ENCODE results near the gene PACSIN1.

PACSIN1 gene

GRCh38 chr6:34516391-34517324 lies 50.8 kb downstream of the PACSIN1 start:
- DNase-seq: peak in 1 of 2 experiments; percentile 6

DNA sequence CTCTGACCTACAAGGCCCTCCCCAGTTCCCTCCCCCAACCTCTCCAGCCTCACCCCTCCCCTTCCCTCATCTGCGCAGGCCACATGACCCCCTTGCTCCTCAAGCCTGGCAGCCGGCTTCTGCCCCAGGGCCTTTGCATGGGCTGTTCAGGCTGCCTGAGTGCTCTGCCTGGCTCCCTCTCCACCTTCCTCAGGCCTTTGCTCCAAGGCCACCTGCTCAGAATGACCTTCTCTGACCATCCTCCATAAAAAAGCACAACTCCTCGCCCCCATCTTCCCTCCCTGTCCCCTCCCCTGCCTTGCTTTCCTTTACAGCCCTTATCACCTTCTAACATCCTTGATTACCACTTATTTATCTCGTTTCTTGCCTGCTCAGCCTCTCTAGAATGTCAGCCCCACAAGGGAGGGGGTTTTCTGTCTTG lies 51.6 kb downstream of the PACSIN1 start:
- no peak for DNase-seq

DNA sequence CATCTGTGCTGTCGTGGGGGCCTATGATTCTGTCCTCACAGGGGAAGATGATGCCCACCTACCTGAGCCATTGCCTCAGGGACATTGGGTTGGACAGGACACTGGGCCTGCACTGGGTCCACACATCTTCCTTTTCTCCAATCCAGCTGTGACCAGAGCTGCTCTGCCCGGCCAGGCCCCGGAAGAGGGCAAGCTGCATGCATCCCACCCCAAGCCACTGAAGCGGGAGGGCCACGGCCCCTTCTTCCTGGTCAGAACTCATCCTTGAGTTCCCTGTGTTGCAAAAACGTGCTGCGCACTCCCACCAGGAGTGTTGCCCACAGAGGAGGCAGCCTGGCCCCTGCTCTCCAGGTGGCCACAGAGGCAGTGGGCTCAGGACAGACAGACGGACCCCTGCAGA lies 52.1 kb downstream of the PACSIN1 start:
- no peak for DNase-seq

DNA sequence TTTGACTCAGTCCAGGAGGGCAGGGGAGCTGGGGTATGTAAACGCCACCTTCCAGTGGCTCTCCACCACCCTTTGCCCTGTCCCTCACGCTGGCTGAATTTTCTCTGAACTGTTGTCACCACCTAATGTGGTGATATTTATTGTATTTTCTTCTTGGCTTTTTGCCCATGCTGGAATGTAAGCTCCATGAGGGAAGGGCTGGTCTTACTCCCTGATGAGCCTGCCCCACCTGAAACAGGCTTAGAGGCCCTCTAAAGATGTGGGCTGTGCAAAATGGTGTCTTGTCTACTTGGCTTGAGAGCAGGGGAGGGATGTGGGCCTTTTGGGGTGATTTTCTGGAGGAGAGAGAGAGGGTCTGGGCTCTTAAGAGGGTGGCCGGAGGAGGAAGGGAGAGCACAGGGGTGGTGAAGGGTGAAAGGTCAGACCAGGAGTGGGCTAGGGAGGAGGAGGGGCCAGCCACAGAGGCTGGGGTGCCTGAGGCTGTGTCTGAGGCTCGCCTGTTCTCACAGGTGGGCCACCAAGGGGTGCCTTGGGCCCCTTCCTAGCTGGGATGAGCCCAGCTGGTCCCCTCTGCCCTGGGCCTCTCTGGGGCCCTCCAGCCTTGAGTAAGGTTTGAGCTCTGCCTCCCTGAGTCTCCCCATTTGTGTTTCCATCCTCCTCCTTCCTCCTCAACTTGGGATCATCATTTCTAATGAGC lies 52.9 kb downstream of the PACSIN1 start:
- DNase-seq: no peak

GRCh38 chr6:34519971-34520644 lies 54.2 kb downstream of the PACSIN1 start:
- no peak for DNase-seq

DNA sequence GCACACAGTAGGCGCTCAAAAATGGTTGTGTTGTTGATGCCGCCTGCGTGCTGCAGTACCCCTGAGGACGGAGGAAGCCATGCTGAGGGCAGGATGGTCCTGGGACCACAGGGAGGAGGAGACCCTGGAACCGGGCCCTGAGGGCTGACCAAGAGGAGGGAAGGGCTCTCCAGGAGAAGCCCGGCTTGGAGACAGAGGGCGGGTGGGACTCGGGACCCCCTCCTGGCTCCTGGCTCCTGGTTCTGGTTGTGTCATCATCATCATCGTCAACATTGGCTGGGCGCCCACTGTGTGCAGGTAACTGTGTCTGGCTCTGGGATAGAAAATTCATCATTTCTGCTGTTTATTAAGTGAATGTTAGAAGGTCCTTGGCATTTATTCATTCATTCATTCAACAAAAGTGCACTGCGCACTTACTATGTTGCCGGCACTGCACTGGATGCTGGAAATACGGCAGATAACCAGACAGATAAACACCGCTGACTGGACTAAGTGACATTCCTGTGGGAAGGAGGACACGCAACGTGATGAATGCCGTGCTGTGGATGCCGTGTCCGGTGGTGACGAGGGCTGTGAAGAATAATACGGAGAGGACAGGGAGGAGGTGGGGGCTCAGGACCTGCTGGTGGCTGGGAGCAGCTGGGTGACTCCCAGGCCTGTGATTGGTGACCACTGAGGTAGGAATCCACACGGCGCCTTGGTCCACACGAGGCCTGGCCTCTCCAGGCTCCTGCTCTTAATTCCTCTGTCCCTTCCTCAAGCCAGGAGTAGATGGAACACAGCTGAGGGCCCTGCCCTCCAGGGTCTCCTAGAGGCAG lies 55.0 kb downstream of the PACSIN1 start:
- DNase-seq: no peak

GRCh38 chr6:34521463-34522285 lies 55.8 kb downstream of the PACSIN1 start:
- no peak for DNase-seq

GRCh38 chr6:34522761-34523160 lies 56.9 kb downstream of the PACSIN1 start:
- no peak for DNase-seq

GRCh38 chr6:34523441-34524206 lies 57.7 kb downstream of the PACSIN1 start:
- no peak for DNase-seq

DNA sequence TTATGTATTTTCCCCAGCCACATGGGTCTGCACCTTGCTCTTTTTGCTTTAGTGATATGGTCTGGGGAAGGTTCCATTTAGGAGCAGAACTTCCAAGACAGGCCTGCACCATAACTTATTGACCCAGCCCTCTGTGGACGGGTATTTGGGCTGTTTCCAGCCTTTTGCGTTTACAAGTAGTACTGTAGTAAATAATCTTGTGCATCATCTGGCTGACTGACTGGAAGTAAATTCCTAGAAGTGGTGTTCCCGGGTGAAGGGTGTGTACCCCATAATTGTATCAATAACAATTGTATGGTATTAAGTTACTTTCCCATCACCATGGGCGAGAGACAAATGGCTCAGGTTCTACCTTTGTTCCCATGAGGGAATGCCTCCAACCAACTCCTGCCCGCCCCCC lies 58.6 kb downstream of the PACSIN1 start:
- DNase-seq: no peak

DNA sequence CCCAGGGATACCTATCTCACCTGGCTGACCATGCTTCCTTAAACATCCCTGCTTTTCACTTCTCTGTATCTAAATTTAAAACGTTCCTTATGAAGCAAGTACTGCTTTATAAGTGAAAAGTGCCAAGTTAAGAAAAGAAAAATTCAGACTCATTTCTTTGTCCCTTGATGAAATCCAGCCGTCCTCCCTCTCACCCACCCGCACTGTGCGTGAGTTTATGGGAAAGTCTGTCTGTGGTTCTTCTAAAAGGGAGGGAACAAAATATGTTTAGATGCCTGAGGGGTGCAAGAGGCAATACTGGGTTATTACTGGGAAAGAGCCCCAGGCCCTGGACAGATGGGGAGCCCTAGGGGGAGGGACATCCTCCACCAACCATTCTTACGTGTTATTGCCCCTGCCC lies 59.1 kb downstream of the PACSIN1 start:
- DNase-seq: no peak

DNA sequence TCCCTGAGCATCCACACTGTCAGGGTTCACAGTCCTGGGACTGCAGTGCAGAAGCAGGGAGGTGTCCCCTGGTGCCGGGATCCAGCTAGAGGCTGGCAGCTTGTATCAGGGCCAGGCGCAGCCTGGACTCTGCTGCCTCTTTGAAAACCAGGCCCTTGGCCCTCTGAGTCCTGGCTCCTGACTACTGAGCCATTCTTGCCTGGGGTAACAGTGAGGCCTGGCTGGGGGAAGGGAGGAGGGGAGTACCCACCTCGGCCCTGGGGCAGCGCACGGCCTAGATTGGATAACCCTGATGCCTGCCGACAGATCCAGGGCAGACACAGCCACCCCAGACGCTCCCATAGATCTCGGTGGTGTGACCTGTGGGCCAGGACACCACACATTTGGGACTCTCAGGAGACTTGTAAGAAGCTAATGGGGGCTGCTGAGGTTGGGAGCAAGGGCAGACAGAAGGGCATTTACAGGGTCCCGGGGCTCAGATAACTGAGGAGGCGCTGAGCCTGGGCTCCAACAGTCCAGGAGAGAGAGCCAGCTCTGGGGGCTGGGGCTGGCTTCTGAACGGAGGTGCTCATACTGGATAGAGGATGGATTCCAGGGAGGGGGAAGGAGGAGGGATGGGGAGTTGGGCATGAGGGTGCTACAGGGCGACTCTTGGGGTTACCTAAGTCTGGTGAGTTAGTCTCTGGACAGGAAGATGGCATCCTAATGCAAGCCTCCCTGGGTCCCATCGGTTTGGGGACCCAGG lies 59.7 kb downstream of the PACSIN1 start:
- no peak for DNase-seq

- peak in 1 of 2 experiments; percentile 14 for DNase-seq
These were observed 60.5 kb downstream of the PACSIN1 start for GRCh38 chr6:34526241-34526972.

DNA sequence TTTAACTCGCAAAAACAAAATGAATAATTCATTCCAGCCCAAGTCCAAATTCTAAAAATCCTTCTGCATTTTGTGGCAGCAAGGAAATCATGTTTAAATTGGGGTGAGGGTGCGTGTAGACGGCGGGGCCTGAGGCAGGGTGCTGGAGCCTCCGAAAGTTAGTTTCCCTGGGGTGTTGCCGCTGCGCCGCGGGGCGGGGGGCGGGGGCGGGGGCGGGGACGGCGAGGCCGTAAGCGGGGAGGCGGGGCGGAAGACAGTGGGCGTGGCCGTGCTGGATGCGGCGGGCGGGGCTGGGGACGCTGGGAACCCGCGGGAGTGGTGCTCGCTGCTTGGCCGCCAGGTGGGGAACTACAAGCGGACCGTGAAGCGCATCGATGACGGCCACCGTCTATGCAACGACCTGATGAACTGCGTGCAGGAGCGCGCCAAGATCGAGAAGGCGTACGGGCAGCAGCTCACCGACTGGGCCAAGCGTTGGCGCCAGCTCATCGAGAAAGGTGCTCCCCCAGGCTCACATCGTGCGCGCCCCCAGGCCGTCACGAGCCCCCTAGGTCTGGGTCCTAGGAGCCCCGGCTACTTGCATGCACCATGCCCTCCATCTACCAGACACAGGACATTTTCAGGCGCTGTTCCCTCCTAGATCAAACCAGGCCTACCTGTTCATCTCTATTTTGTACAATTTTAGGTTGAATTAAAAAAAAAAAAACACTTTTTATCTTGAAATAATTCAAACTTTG lies 61.3 kb downstream of the PACSIN1 start:
- peak; percentile 86 to 91 for DNase-seq

GRCh38 chr6:34527751-34528670 lies 62.1 kb downstream of the PACSIN1 start:
- no peak for DNase-seq

GRCh38 chr6:34528996-34529664 lies 63.3 kb downstream of the PACSIN1 start:
- DNase-seq: no peak

Data from SHP77 (cell line).